Esophagus squamous epithelium (tissue), 4 donors: Measurements from ENCODE around the gene SMAD7.

Experiments used
- POLR2A ChIP-seq, 4 donors: fragments of 450-650 bp; IDR thresholded peaks; one replicate each; pipeline ENCODE4 v1.6.1; 2017; ENCODE audit warnings: antibody characterized with exemption in 4 of 4, mild to moderate bottlenecking in 4 of 4, moderate library complexity in 3 of 4
- TF ChIP-seq, protein P1 (sequence below), 6 experiments: fragments of 450-650 bp in 4 of 6; fragments of 200-600 bp in 2 of 6; sonication (generic) in 2 of 6; IDR thresholded peaks; one replicate each; pipeline ENCODE4 v1.5.1; 2016 to 2019; ENCODE audit warnings: antibody characterized with exemption in 6 of 6, mild to moderate bottlenecking in 4 of 6, moderate library complexity in 4 of 6

DNA sequence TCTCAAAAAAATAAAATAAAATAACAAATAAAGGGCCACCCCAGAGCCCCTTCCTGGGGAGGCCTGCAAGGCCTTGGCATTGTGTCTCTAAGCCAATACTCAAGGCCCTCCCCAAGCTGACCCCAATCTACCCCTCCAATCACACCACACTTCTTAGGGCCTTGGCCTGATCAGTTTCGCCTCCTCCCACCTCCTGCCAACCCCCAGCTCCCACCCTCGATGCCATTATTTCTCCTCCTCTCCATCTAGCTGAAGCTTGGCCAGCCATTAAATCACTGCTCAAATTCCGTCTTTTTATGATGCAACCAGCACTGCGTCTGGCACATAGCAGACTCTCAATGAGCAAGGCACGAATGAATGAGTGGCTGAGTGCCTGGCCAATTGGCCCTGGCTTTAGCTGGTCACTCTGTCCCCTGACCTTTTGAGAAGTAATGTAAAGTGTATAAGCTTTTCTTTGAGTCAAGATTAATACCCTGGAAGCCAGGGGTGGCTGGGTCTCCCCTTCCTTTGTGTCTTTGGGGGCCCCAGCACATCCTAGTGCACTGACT, 55.9 kb downstream of the SMAD7 start:
- TF ChIP-seq, protein P1, sequence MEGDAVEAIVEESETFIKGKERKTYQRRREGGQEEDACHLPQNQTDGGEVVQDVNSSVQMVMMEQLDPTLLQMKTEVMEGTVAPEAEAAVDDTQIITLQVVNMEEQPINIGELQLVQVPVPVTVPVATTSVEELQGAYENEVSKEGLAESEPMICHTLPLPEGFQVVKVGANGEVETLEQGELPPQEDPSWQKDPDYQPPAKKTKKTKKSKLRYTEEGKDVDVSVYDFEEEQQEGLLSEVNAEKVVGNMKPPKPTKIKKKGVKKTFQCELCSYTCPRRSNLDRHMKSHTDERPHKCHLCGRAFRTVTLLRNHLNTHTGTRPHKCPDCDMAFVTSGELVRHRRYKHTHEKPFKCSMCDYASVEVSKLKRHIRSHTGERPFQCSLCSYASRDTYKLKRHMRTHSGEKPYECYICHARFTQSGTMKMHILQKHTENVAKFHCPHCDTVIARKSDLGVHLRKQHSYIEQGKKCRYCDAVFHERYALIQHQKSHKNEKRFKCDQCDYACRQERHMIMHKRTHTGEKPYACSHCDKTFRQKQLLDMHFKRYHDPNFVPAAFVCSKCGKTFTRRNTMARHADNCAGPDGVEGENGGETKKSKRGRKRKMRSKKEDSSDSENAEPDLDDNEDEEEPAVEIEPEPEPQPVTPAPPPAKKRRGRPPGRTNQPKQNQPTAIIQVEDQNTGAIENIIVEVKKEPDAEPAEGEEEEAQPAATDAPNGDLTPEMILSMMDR (IDR thresholded peaks at IDR 0.05) = no peak
- no peak for TF ChIP-seq POLR2A (IDR thresholded peaks at IDR 0.05)
